Adipocyte (in vitro differentiated cells): ENCODE measurements around the gene SNX8.

ENCODE experiments used
- DNase-seq: peaks from one replicate; pipeline ENCODE4 v3.0.0-alpha.2; 2015; ENCODE audit warnings: low read depth
- H3K27me3 ChIP-seq: replicated peaks from 2 replicates; pipeline ENCODE4 v1.7.0; 2013; ENCODE audit warnings: mild to moderate bottlenecking, low read length, moderate library complexity; ENCODE audit not compliant: control insufficient read depth, insufficient read depth
- H3K36me3 ChIP-seq: 2 replicates; pipeline ENCODE4 v1.7.0; 2013; ENCODE audit warnings: low read length, mild to moderate bottlenecking, moderate library complexity; ENCODE audit not compliant: control insufficient read depth, insufficient read depth, severe bottlenecking
- H3K4me1 ChIP-seq: 2 replicates; pipeline ENCODE4 v1.7.0; 2013; ENCODE audit warnings: mild to moderate bottlenecking, low read length, moderate library complexity; ENCODE audit not compliant: control insufficient read depth, insufficient read depth
- H3K4me3 ChIP-seq: 2 replicates; pipeline ENCODE4 v1.7.0; 2013; ENCODE audit warnings: mild to moderate bottlenecking, low read length, moderate library complexity
- H3K9ac ChIP-seq: 2 replicates; pipeline ENCODE4 v1.7.0; 2013; ENCODE audit warnings: mild to moderate bottlenecking, low read length, moderate library complexity
- H3K9me3 ChIP-seq: 2 replicates; pipeline ENCODE4 v1.7.0; 2013; ENCODE audit warnings: mild to moderate bottlenecking, low read length, moderate library complexity; ENCODE audit not compliant: control insufficient read depth

Gene SNX8

GRCh38 chr7:2237109-2237602, 77.1 kb downstream of the SNX8 start:
- H3K4me1 ChIP-seq, result peaks cover 14% of the 10 kb centered on the region
- no peaks in the 10 kb centered on the region for H3K27me3 ChIP-seq
- DNase-seq, result no peak
- peaks cover 48% of the 10 kb centered on the region for H3K36me3 ChIP-seq
- H3K9me3 ChIP-seq, result no peaks in the 10 kb centered on the region
- H3K4me3 ChIP-seq, result no peak overlapping the region
- no peak overlapping the region for H3K9ac ChIP-seq

DNA sequence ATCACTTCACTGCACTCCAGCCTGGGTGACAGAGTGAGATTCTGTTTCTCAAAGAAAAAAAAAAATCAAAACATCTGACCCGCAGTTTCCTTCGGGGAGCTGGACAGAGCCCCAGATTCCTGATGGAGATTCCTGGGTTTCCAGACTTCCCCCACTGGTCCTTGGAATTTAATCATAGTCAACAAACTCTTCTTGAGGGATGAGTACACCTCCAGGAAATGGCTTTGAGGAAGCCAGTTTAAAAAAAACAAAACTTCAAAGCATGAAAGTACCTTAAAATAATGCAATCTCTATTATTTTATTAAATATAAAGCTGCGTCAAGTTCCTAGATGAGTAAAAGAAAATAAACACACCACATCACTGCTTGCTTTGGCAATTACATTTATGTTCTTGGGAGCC, 80.3 kb downstream of the SNX8 start:
- no peak overlapping the region for H3K4me3 ChIP-seq
- H3K4me1 ChIP-seq, result peaks cover 14% of the 10 kb centered on the region
- no peak overlapping the region for H3K9ac ChIP-seq
- no peak for DNase-seq
- H3K36me3 ChIP-seq, result peaks cover 45% of the 10 kb centered on the region
- no peaks in the 10 kb centered on the region for H3K27me3 ChIP-seq
- no peaks in the 10 kb centered on the region for H3K9me3 ChIP-seq

GRCh38 chr7:2232766-2233520, 81.3 kb downstream of the SNX8 start, which contains the start of gene MAD1L1:
Gene MAD1L1 (minus strand): TSS chr7:2232945. CDS start chr7:2230133, 2,812 bp downstream.
- peaks cover 37% of the 10 kb centered on the region for H3K36me3 ChIP-seq

GRCh38 chr7:2231992-2232765, 82.1 kb downstream of the SNX8 start:
- Histone ChIP-seq H3K9ac (peak overlapping the region; percentile 88), H3K9me3 (no peaks in the 10 kb centered on the region), H3K36me3 (peaks cover 37% of the 10 kb centered on the region), H3K4me3 (peak overlapping the region; percentile 92), H3K4me1 (peaks cover 14% of the 10 kb centered on the region), H3K27me3 (no peaks in the 10 kb centered on the region)
- DNase-seq, result peak; percentile 53

More at GRCh38 chr7:2232766-2233520, 81.3 kb downstream of the SNX8 start, which contains the start of gene MAD1L1:
- H3K9ac ChIP-seq, result peak within 1 kb of the TSS; percentile 88
- no peaks in the 10 kb centered on the region for H3K27me3 ChIP-seq
- H3K4me1 ChIP-seq, result peaks cover 14% of the 10 kb centered on the region
- no peaks in the 10 kb centered on the region for H3K9me3 ChIP-seq
- H3K4me3 ChIP-seq, result peak within 1 kb of the TSS; percentile 92
- DNase-seq, result peak; percentile 98

DNA sequence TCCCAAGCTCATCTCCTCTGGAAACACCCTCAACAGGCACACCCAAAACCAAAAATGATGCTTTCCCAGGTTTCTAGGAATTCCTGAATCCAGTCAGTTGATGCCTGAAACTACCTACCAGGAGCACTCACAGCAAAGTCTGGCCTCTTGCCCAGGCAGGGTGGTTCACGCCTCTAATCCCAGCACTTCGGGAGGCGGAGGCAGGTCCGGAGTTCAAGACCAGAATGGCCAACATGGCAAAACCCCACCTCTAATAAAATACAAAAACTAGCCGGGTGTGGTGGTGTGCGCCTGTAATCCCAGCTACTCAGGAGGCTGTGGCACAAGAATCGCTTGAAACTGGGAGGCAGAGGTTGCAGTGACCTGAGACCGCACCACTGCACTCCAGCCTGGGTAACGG, 83.4 kb downstream of the SNX8 start:
- no peak overlapping the region for H3K4me3 ChIP-seq
- no peaks in the 10 kb centered on the region for H3K27me3 ChIP-seq
- H3K36me3 ChIP-seq, result peaks cover 30% of the 10 kb centered on the region
- H3K4me1 ChIP-seq, result peaks cover 14% of the 10 kb centered on the region
- H3K9me3 ChIP-seq, result no peaks in the 10 kb centered on the region
- H3K9ac ChIP-seq, result no peak overlapping the region
- DNase-seq, result no peak

DNA sequence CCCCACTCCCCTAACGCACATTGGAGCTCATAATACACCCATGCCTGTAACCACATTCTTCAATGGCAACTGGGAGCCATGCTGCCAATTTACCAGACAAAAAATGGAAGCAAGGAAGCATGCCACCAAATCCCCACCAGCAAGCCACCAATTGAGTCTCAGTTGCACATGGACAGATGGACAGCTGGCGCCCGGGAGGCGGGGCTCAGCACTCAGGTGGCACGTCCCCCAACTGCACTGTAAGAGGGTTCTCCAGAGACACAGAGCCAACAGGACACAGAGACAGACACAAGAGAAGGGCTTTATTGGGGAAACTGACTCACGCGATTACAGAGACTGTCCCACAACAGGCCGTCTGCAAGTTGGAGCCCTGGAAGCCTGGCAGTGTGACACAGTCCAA, 84.0 kb downstream of the SNX8 start:
- Histone ChIP-seq H3K36me3 (peaks cover 32% of the 10 kb centered on the region), H3K9me3 (no peaks in the 10 kb centered on the region), H3K4me1 (peaks cover 14% of the 10 kb centered on the region), H3K27me3 (no peaks in the 10 kb centered on the region), H3K4me3 (no peak overlapping the region), H3K9ac (no peak overlapping the region)
- no peak for DNase-seq

DNA sequence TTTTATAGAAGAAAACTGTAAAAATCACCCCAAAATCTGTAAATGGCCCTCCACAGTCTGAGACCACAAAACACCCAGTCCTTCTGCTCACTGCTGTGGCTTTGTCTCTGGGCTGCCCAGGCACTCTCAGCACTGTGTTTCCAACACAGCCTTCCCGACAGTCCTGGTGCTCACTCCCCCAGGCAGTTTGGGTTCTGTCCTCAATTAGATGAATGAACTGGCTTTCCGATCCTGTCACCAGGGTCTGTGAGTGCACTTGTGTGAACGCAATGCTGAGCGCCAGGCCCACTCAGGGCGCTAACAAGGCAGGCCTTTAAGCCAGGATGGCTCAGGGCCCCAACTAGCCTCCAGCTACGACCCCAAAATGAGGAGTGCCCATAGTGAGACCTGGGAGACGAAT, 84.8 kb downstream of the SNX8 start:
- no peak for DNase-seq
- Histone ChIP-seq H3K36me3 (peaks cover 29% of the 10 kb centered on the region), H3K9me3 (no peaks in the 10 kb centered on the region), H3K27me3 (no peaks in the 10 kb centered on the region), H3K4me3 (no peak overlapping the region), H3K4me1 (peaks cover 19% of the 10 kb centered on the region), H3K9ac (no peak overlapping the region)

GRCh38 chr7:2228921-2229320, 85.3 kb downstream of the SNX8 start:
- peaks cover 24% of the 10 kb centered on the region for H3K36me3 ChIP-seq
- DNase-seq, result no peak

GRCh38 chr7:2227699-2228098, 86.5 kb downstream of the SNX8 start:
- Histone ChIP-seq H3K36me3 (peaks cover 32% of the 10 kb centered on the region), H3K4me3 (no peak overlapping the region), H3K9ac (no peak overlapping the region), H3K4me1 (peaks cover 14% of the 10 kb centered on the region), H3K9me3 (no peaks in the 10 kb centered on the region), H3K27me3 (no peaks in the 10 kb centered on the region)
- DNase-seq, result no peak

More at GRCh38 chr7:2228921-2229320, 85.3 kb downstream of the SNX8 start:
- H3K4me1 ChIP-seq, result peaks cover 19% of the 10 kb centered on the region
- H3K9me3 ChIP-seq, result no peaks in the 10 kb centered on the region
- H3K9ac ChIP-seq, result no peak overlapping the region
- H3K4me3 ChIP-seq, result no peak overlapping the region
- no peaks in the 10 kb centered on the region for H3K27me3 ChIP-seq

- no peaks in the 10 kb centered on the region for H3K9me3 ChIP-seq
- peaks cover 39% of the 10 kb centered on the region for H3K36me3 ChIP-seq
- DNase-seq, result no peak
- H3K4me1 ChIP-seq, result peaks cover 5% of the 10 kb centered on the region
- no peaks in the 10 kb centered on the region for H3K27me3 ChIP-seq
- no peak overlapping the region for H3K9ac ChIP-seq
- H3K4me3 ChIP-seq, result no peak overlapping the region
These were observed 88.4 kb downstream of the SNX8 start for GRCh38 chr7:2225830-2226229.

- Histone ChIP-seq H3K4me3 (no peak overlapping the region), H3K9ac (no peak overlapping the region), H3K9me3 (no peaks in the 10 kb centered on the region), H3K36me3 (peaks cover 43% of the 10 kb centered on the region), H3K27me3 (no peaks in the 10 kb centered on the region), H3K4me1 (peaks cover 5% of the 10 kb centered on the region)
- DNase-seq, result no peak
These were observed 88.9 kb downstream of the SNX8 start for GRCh38 chr7:2225336-2225735.
